Ammon's horn (tissue), 1 donor: ENCODE data around the gene STK25.
"Not testable (repeated sequence)": the region's sequence is repeated elsewhere in the genome, so short reads cannot be mapped to it uniquely, and the experiment has no call there.

Source experiments
- DNase-seq: peaks from one replicate; pipeline ENCODE4 v3.0.0-alpha.2; 2016; ENCODE audit warnings: low spot score

Gene STK25

DNA sequence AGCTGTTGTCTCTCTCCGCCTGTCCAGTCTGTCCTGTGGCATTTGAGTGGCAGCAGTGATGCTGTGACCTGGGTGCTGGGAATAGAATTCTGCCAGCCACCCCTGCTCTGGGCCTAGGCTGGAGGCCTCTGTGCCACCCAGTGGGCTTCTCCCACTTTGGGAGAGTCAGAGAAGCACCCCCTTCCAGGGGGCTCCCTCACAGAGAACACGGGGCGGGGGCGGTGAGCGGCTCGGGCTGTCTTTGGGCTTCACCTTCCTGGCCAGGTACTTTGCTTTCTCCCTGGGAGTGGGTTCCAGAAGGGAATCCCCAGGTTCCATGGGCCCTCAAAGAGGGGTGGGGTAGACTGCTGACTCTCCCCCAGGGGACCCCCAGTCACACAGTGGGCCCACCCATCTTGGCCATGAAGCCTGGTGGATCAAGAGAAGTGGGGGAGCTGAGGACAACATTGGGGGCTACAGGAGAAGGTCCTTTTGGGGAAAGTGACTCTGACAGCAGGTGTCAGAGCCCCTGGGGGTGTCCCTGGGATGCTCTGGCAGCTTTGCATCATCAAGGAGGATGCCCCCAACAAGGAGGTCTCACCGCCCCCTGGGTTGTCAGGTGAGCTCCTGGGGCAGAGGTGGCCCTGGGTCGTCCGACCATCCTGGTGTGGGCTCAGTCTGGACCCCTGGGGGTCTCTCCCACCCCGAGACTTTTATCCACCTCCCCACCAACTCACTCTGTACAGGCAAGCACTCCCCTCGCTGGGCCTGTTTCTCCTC is 31.4 kb upstream of the STK25 start:
- no peak for DNase-seq

DNA sequence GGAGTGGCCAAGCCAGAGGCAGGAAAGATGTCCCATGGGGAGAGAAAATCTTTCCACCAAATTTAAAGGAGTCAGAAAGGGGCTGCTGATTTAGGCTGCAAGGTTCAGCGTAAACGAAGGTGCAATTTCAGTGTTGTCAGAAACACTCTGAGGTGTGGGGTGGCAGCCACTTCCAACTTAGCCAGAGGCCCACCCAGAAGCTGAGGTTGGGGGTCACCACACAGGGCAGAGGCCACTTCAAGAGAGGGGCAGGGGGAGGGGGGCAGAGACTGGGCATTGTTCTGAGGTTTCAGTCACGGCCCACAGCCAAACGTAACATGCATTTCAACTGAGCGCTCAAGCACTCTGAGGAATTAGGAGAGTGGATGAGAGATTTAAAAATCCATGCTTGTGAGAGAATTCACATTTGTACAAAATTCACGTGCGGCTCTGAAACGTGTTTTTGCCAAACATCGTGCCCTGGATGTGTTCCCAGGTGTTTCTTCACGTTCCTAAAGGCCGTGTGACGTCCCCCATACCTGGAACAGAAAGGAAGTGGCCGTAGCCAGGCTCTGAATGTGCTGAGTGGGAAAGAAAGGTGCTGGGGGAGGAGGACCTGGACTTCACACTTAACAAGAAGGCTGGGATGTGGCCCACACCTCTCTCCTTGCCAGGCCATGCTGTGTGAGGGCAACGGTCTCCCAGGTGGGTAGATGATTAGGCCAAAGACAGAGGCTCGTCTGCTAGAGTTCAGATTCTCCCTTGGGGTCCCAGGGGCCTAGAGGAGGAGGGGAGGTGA is 30.6 kb upstream of the STK25 start:
- no peak for DNase-seq

DNA sequence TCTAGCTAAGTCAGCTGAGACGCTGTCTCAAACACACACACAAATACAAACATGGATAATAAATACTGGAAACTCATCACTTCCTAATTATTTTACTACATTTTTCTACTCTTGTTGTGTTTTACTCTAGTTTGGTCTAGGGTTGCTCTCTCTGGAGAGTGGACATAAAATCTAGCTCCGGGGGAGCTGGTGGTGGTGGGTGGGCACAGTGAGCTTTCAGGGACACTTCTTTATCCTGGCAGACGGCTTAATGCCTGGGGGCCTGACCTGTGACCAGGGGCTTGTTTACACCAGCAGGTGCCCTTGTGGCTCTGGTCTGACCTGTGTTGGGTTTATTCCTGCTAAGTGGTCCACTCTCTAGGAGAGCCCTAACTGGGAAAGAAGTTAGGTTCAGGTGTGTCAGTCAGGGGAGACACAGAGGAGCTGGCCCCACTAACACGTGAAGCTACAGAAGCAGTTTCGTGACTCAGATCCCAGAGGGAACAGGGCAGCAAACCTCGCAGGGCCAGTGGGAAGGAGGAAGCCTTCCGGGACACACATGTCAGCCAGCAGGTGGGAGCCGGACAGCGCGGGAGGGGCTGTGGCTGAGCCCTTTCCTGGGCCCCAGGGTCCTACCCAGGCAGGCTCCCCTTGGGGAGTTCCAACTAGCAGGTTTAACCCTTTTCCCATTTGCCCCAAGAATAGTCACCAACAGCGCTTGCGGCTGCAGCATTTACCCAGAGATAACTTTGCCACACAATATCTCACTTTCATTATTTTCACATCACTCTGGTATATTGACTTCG is 27.7 kb upstream of the STK25 start:
- no peak for DNase-seq

DNA sequence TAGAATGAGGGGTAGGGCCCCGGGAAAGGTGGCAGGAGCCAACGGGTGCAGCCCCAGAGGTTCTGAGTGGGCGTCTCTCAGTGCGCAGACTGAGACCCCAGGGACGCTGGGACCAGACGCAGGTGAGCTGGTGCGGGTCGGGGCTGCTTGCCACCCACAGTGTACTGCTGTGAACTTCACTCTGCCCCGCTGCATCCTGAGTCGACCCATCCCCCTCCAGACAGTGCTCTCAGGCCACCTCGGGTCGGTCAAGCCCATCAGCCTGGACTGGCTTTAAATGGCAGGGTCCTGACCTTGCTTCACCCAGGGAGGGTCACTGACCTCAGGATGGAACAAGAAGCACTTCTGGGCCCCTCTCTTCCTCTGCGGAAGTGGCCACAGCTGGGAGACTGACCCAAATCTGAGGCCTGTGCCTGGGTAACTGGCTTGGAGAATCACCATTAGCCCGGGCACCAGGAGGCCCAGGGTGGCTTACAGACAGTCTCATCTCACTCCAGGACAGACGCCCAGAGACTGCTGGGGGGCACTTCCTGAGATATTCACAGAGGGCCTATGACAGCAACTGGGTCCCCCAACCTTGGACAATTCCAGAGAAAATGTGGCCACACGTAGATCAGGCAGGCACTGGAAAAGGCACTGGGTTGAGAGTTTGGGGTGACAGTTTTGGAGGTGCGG is 26.5 kb upstream of the STK25 start:
- DNase-seq: no peak

- DNase-seq: no peak
These were observed 25.9 kb upstream of the STK25 start for GRCh38 chr2:241534293-241534692.

- no peak for DNase-seq
These were observed 24.6 kb upstream of the STK25 start for GRCh38 chr2:241532733-241533601.

- DNase-seq: no peak
These were observed 23.8 kb upstream of the STK25 start for GRCh38 chr2:241532168-241532567.

- no peak for DNase-seq
These were observed 22.9 kb upstream of the STK25 start for GRCh38 chr2:241531161-241531722.

GRCh38 chr2:241530571-241530970 is 22.2 kb upstream of the STK25 start:
- DNase-seq: no peak

GRCh38 chr2:241525818-241526780 is 17.7 kb upstream of the STK25 start:
- DNase-seq: not testable (repeated sequence)

DNA sequence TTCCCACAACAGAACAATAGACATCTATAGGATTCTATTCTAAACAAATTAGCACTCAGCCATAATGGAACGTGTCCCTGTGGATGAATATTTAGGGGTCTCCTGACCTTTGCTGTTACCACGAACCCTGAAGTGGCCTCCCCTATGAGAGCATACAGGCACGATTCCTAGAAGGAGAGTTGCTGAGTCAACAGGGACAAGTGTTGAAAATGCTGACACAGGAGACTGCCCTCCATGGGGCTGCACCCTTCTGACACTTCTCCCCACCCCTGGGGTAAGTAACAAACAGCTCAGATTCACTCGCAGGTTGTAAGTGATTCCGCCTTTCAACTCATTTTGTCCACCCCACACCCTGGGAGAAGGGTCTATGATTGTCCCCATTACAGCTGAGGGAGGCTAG is 14.1 kb upstream of the STK25 start:
- DNase-seq: no peak

DNA sequence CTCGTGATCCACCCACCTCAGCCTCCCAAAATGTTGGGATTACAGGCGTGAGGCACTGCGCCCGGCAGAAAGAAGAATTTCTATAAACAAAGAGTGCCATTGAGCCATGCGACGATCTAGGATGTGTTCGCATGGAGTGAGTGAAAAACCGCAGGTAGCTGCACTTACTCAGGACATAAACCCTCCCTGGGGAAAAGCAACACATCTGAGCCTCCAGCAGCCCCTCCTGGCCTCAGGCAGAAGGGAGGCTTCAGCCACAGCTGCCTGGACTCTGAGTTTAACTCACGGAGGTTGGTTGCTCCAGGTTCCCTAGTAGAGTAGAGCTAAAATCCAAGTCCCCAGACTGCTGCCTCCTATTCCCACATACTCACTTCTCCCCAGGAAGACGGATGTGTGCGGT is 11.3 kb upstream of the STK25 start:
- no peak for DNase-seq

GRCh38 chr2:241517297-241517696 is 8.9 kb upstream of the STK25 start:
- DNase-seq: no peak

DNA sequence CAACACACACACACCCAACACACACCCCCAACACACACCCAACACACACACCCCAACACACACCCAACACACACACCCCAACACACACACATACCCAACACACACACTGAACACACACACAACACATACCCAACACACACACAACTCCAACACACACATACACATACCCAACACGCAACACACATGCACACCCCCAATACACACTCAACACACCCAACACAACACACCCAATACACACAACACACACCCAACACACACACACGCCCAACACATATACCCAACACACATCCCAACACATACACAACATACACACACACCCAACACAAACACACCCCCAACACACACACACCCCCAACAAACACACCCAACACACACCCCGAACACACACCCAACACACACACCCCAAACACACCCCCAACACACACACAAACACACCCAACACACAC is 8.2 kb upstream of the STK25 start:
- DNase-seq: no peak

DNA sequence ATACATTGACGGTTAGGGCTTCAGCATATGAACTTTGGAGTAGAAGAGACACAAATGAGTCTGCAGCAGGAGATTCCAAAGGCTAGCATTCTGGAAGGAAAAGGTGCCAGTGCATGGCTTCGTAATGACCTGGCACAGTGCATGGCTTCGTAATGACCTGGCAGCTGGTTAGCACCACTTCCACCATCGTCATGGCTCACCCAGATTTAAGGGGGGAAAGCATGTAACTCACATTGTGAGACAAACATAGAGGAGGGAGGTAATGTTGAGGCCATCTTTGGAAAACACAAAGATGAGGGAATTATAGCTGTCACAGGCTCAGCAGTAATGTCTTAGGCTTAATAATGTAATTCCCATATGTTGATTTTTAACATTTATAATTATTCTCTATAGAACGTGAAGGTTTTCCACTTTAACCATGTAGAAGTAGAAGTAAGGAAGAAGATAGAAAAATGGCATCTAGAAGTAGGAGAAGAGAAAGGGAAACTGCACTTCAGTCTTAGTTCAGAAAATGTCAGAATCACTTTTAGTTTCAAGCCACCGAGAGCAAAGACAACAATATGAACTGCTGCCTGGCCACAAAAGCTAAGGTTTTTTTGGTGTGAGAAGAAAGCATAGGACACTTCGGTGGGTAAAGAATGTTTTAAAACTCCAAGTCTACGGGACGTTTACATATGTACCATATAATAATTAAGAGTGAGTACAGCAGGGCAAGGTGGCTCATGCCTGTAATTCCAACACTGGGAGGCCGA is 6.8 kb upstream of the STK25 start:
- DNase-seq: no peak

DNA sequence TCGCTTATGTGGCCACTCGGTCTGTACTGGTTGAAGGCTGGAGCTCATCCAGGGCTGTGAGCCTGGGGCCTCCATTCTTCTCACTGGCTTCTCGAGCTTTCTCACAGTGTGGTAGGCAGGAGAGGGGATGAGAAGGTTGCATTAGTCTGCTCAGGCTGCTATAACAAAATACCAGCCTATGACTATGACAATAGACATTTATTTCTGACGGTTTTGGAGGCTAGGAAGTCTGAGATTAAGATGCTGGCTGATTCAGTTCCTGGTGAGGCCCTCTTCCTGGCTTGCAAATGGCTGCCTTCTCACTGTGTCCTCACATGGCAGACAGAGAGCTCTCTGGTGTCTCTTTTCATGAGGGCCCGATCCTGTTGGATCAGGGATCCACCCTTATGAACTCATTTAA is 6.2 kb upstream of the STK25 start:
- no peak for DNase-seq

DNA sequence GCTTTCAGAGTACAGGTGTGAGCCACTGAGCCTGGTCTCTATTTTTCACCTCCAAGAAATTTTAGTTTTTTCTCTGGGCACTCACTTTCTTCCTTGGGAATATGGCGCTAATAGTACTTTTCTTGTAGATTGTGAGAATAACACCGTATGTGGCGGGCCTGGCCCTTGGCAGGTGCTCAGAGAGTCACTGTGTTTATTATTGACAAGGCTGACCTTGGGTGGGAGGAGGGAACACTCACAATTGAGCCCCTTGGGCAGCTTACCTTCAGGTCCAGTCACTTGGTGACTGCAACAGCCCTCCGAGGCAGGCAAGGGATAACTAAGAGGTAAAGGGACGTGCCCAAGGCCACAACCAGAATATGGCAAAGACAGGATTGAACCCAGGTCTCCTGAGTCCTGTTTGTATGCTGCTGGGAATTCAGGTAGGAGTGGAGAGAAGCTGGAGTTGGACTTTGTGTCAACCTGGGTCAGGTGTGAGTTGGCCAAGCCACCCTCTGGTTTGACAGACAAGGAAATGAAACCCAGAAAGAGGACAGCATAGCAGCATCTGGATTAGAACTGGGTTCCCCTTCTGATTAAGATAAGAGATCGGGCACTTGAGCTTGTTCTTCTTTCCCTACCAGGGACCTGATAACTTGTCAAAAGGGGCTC is 2.8 kb upstream of the STK25 start:
- no peak for DNase-seq

DNA sequence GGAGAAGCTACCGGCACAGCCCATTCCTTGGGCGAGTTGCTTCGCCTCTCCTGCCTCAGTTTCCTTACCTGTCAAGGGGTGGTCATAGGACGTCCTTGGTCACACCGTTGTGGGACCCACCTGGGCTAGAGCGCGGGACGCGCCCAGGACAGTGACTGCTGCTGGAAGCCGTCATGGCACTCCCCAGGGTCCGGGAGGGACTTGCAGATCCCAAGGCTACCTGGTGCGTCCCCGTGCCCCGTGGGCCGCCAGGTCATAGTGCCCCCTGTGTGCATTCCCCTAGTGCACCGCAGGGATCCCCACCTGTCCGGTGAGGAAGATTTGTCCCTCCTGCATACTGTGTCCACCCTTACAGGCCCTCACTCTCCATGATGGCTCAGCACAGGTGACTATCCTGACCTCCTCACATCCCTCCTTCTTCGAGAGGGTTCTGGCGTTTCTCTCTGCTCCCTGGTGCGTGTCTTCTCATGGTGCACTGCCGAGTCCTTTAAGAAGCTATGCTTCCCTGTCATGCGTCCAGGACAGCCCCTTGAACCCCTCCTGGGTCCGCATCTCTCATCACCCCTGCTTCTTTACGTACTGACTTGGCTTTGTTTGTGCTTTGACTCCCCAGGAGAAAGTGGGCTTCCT is 886 bp upstream of the STK25 start:
- no peak for DNase-seq
